CD14-positive monocyte (primary cell): ENCODE measurements around the gene KRT72. TPM values are rescaled to one million over a fixed set of nuclear protein-coding genes. Genes with fewer than 3 reads are reported as not detected.

Source experiments
- DNase-seq, 3 donors: peaks; one replicate each; pipeline ENCODE4 v3.0.0-alpha.2; 2011 to 2022
- H2AFZ ChIP-seq: 2 replicates; pipeline ENCODE4 v1.6.0; 2012; ENCODE audit warnings: mild to moderate bottlenecking, low read depth, low read length, inconsistent platforms; ENCODE audit not compliant: insufficient read depth, poor library complexity, severe bottlenecking
- H3K27ac ChIP-seq, 2 donors: 1 replicate in 1 of 2; 2 replicates in 1 of 2; pipeline ENCODE4 v1.5.1; 2012 to 2013; ENCODE audit warnings: low read length in 2 of 2, control low read depth in 1 of 2, inconsistent platforms in 1 of 2, low read depth in 1 of 2, mild to moderate bottlenecking in 1 of 2
- H3K27me3 ChIP-seq, 2 donors: one replicate each; pipeline versions ENCODE4 v1.6.0 to v1.6.1; 2011 to 2013; ENCODE audit warnings: low read length in 2 of 2; ENCODE audit not compliant: control insufficient read depth in 2 of 2, insufficient read depth in 2 of 2
- H3K36me3 ChIP-seq, 2 donors: replicated peaks in 1 of 2; 1 replicate in 1 of 2; 2 replicates in 1 of 2; pipeline versions ENCODE4 v1.5.1 to v1.6.1; 2012 to 2013; ENCODE audit warnings: low read length in 2 of 2, control low read depth in 1 of 2, inconsistent platforms in 1 of 2, mild to moderate bottlenecking in 1 of 2; ENCODE audit not compliant: insufficient read depth in 2 of 2, control insufficient read depth in 1 of 2
- H3K4me1 ChIP-seq, 2 donors: 1 replicate in 1 of 2; 2 replicates in 1 of 2; pipeline versions ENCODE4 v1.5.1 to v1.6.1; 2012 to 2013; ENCODE audit warnings: low read length in 2 of 2, control low read depth in 1 of 2, inconsistent platforms in 1 of 2, mild to moderate bottlenecking in 1 of 2, moderate library complexity in 1 of 2; ENCODE audit not compliant: insufficient read depth in 2 of 2, control insufficient read depth in 1 of 2
- H3K4me2 ChIP-seq: replicated peaks from 2 replicates; pipeline ENCODE3; 2012; ENCODE audit warnings: low read length, moderate library complexity, mild to moderate bottlenecking; ENCODE audit not compliant: poor library complexity, severe bottlenecking; ENCODE audit errors: extremely low read depth
- H3K4me3 ChIP-seq, 3 experiments: fragments of 200-600 bp in 1 of 3; sonication (generic) in 1 of 3; replicated peaks in 1 of 3; 1 replicate in 2 of 3; 2 replicates in 1 of 3; pipeline ENCODE4 v1.5.1; 2011 to 2013; ENCODE audit warnings: low read length in 3 of 3, mild to moderate bottlenecking in 3 of 3, control low read depth in 2 of 3, low read depth in 2 of 3, inconsistent platforms in 1 of 3, moderate library complexity in 1 of 3
- H3K79me2 ChIP-seq: 2 replicates; pipeline ENCODE4 v1.6.0; 2012; ENCODE audit warnings: mild to moderate bottlenecking, control low read depth, inconsistent platforms, low read length, moderate library complexity; ENCODE audit not compliant: insufficient read depth
- H3K9ac ChIP-seq: 2 replicates; pipeline ENCODE4 v1.6.0; 2017; ENCODE audit warnings: low read length, mild to moderate bottlenecking; ENCODE audit not compliant: insufficient read depth, poor library complexity, severe bottlenecking
- H3K9me3 ChIP-seq, 2 donors: replicated peaks in 1 of 2; 1 replicate in 1 of 2; 2 replicates in 1 of 2; pipeline versions ENCODE4 v1.5.1 to v1.6.1; 2012 to 2013; ENCODE audit warnings: low read length in 2 of 2, control low read depth in 1 of 2; ENCODE audit not compliant: control insufficient read depth in 1 of 2, insufficient read depth in 1 of 2
- H4K20me1 ChIP-seq: 2 replicates; pipeline ENCODE4 v1.6.0; 2012; ENCODE audit warnings: mild to moderate bottlenecking, low read length, control low read depth, moderate library complexity; ENCODE audit not compliant: insufficient read depth
- H3K27ac Mint-ChIP-seq, 7 donors: one replicate each; pipeline ENCODE4 v1.8.0; 2020; ENCODE audit warnings: mild to moderate bottlenecking in 7 of 7, mixed read lengths in 7 of 7, moderate library complexity in 6 of 7, inconsistent platforms in 2 of 7
- H3K27me3 Mint-ChIP-seq, 3 donors: one replicate each; pipeline ENCODE4 v1.8.0; 2021 to 2022; ENCODE audit warnings: low read depth in 3 of 3, mild to moderate bottlenecking in 3 of 3, mixed read lengths in 3 of 3, moderate library complexity in 3 of 3, inconsistent platforms in 1 of 3
- H3K36me3 Mint-ChIP-seq, 2 donors: one replicate each; pipeline ENCODE4 v1.8.0; 2020; ENCODE audit warnings: mixed read lengths in 2 of 2, inconsistent platforms in 1 of 2, mild to moderate bottlenecking in 1 of 2
- H3K4me1 Mint-ChIP-seq: one replicate; pipeline ENCODE4 v1.8.0; 2020; ENCODE audit warnings: mild to moderate bottlenecking, mixed read lengths
- H3K4me3 Mint-ChIP-seq, 2 donors: one replicate each; pipeline ENCODE4 v1.8.0; 2020; ENCODE audit warnings: mild to moderate bottlenecking in 2 of 2, mixed read lengths in 2 of 2, moderate library complexity in 1 of 2
- H3K9me3 Mint-ChIP-seq, 7 donors: one replicate each; pipeline ENCODE4 v1.8.0; 2020 to 2022; ENCODE audit warnings: mixed read lengths in 7 of 7, mild to moderate bottlenecking in 6 of 7, moderate library complexity in 6 of 7, inconsistent platforms in 2 of 7
- CTCF ChIP-seq: fragments of 200-600 bp; IDR thresholded peaks from one replicate; pipeline ENCODE4 v1.8.0; 2022; ENCODE audit warnings: antibody characterized with exemption, mild to moderate bottlenecking
- WGBS: methylation state at CpG from one replicate; pipeline ENCODE4 v1.1.5; 2013; ENCODE audit warnings: missing lambda C conversion rate; ENCODE audit not compliant: insufficient coverage; 5-methylcytosine and 5-hydroxymethylcytosine counted together
- intact Hi-C, 2 donors: fragments of 100-400 bp; cut with micrococcal nuclease; formaldehyde crosslinking; loops; one replicate each; pipeline versions ENCODE4 v1.15.0 to v1.15.1; 2023
- polyA plus RNA-seq, 3 donors: library from polyadenylated mRNA; depleted of rRNA in 1 of 3; unstranded in 2 of 3; stranded (reverse) in 1 of 3; fragments of 300-500 nt in 2 of 3; fragments of >200 nt in 1 of 3; fragmentation: Illumina TruSeq in 2 of 3; gene quantifications; 1 replicate in 2 of 3; 2 replicates in 1 of 3; pipeline ENCODE4 v1.2.3, GENCODE V29; 2012 to 2021

Gene KRT72
- polyA plus RNA-seq, 3 donors: not detected

DNA sequence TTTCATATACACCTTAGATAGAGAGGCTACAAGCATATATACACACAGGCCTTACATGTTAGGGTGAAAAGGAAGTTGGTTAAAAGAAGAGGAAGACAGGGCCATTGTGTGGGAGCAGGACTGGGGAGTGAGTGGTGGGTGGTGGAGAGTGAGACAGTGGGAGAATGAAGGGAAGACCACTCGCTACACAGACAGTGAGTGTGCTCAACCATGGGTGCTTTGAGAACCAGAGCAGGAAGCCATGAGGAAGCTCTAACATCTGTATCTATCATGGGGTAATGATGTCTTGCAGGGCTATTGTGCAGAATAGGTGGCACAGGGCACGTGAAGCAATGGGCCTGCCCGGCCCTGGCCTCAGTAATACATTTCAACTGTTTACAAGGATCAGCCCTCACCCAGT, 16.2 kb downstream of the KRT72 start:
- H3K27ac ChIP-seq: no peak overlapping the region
- no peaks in the 10 kb centered on the region for H3K36me3 Mint-ChIP-seq

GRCh38 chr12:52584156-52584682, 17.0 kb downstream of the KRT72 start:
- Histone ChIP-seq H3K4me1 (no peaks in the 10 kb centered on the region), H3K27ac (no peak overlapping the region), H3K4me3 (no peak overlapping the region), H3K36me3 (no peaks in the 10 kb centered on the region), H4K20me1 (no peaks in the 10 kb centered on the region), H3K9me3 (no peaks in the 10 kb centered on the region), H3K4me2 (no peak overlapping the region), H3K9ac (no peak overlapping the region), H3K79me2 (no peaks in the 10 kb centered on the region), H2AFZ (no peak overlapping the region), H3K27me3 (no peaks in the 10 kb centered on the region)
- TF ChIP-seq CTCF: no peak
- H3K36me3 Mint-ChIP-seq: no peaks in the 10 kb centered on the region
- H3K27ac Mint-ChIP-seq: no peak overlapping the region
- intact Hi-C loops: loop anchor here in 1 of 2 donors (5.0 kb wide), 1 partner anchor 293 kb away; no protein-coding TSS in a partner anchor
- H3K9me3 Mint-ChIP-seq: no peaks in the 10 kb centered on the region
- no peak for DNase-seq
- H3K27me3 Mint-ChIP-seq: peaks cover 2 to 6% (median 4%) of the 10 kb centered on the region in 3 donors
- WGBS: 98% methylated on average over 9 of the region's 9 CpGs
- H3K4me1 Mint-ChIP-seq: no peaks in the 10 kb centered on the region
- H3K4me3 Mint-ChIP-seq: no peak overlapping the region

More for the DNA sequence above, 16.2 kb downstream of the KRT72 start:
- Histone ChIP-seq H3K79me2 (no peaks in the 10 kb centered on the region), H3K27me3 (no peaks in the 10 kb centered on the region), H3K36me3 (no peaks in the 10 kb centered on the region), H4K20me1 (no peaks in the 10 kb centered on the region), H3K9ac (no peak overlapping the region), H3K4me1 (no peaks in the 10 kb centered on the region), H3K9me3 (no peaks in the 10 kb centered on the region), H3K4me3 (no peak overlapping the region), H3K4me2 (no peak overlapping the region), H2AFZ (no peak overlapping the region)
- 82% methylated on average over 1 of the region's 3 CpGs for WGBS
- no peak for DNase-seq
- TF ChIP-seq CTCF: no peak
- Mint-ChIP-seq H3K27ac (no peak overlapping the region), H3K4me3 (no peak overlapping the region), H3K4me1 (no peaks in the 10 kb centered on the region), H3K27me3 (peaks cover 0 to 5% (median 4%) of the 10 kb centered on the region in 3 donors), H3K9me3 (no peaks in the 10 kb centered on the region)
- intact Hi-C loops: no loop called here
